ENCODE results near the gene GGT6. TPM values are rescaled to one million over a fixed set of nuclear protein-coding genes. Genes with fewer than 3 reads are reported as not detected.

Gene GGT6
- total RNA-seq, 1 experiment from 2014 or later: not detected

- DNase-seq (ENCODE audit: low spot score): no peak
- POLR2A ChIA-PET (ENCODE audit: low non-redundant PET): no interaction called here
Observed at GRCh38 chr17:4554441-4554996, 5.9 kb downstream of the GGT6 start.

GRCh38 chr17:4553669-4554068 is 6.7 kb downstream of the GGT6 start:
- Histone ChIP-seq H3K27ac (ENCODE audit: low read depth, low read length, poor library complexity, severe bottlenecking) (no peak overlapping the region), H3K36me3 (ENCODE audit: insufficient read depth, low read length, poor library complexity, severe bottlenecking) (peaks cover 53% of the 10 kb centered on the region), H3K27me3 (replicated peaks; ENCODE audit: insufficient read depth, low read depth, low read length, poor library complexity) (no peaks in the 10 kb centered on the region), H3K9me3 (ENCODE audit: low read depth, low read length, poor library complexity, severe bottlenecking) (no peaks in the 10 kb centered on the region), H3K4me3 (ENCODE audit: low read depth, low read length, poor library complexity, severe bottlenecking) (peak overlapping the region; percentile 91), H3K4me1 (ENCODE audit: insufficient read depth, low read length, poor library complexity, severe bottlenecking) (peaks cover 6% of the 10 kb centered on the region)
- DNase-seq (ENCODE audit: low spot score): no peak
- no peak for TF ChIP-seq EZH2 (IDR thresholded peaks at IDR 0.05; ENCODE audit: borderline replicate concordance, low read depth, low read length, poor library complexity, severe bottlenecking)
- TF ChIP-seq CTCF (conservative IDR thresholded peaks at IDR 0.05; ENCODE audit: low read depth, low read length): no peak
- ChIA-PET POLR2A (ENCODE audit: low non-redundant PET) (no interaction called here), CTCF (interaction anchor here (1.3 kb wide), 1 partner anchor 13 kb away, joined by 8 read pairs; no protein-coding TSS in a partner anchor)
- intact Hi-C loops (cut with micrococcal nuclease; ENCODE audit: unreplicated experiment): no loop called here
- no TSS peak for BruUV-seq (replicated peaks)

More at GRCh38 chr17:4554441-4554996, 5.9 kb downstream of the GGT6 start:
- peaks cover 46% of the 10 kb centered on the region for H3K36me3 ChIP-seq (ENCODE audit: insufficient read depth, low read length, poor library complexity, severe bottlenecking)
- CTCF ChIA-PET: interaction anchor here (1.3 kb wide), 1 partner anchor 12 kb away, joined by 8 read pairs; no protein-coding TSS in a partner anchor
- intact Hi-C loops (cut with micrococcal nuclease; ENCODE audit: unreplicated experiment): no loop called here
- BruUV-seq (replicated peaks): no TSS peak
- no peaks in the 10 kb centered on the region for H3K27me3 ChIP-seq (replicated peaks; ENCODE audit: insufficient read depth, low read depth, low read length, poor library complexity)
- peak overlapping the region; percentile 66 for H3K27ac ChIP-seq (ENCODE audit: low read depth, low read length, poor library complexity, severe bottlenecking)
- peak overlapping the region; percentile 91 for H3K4me3 ChIP-seq (ENCODE audit: low read depth, low read length, poor library complexity, severe bottlenecking)
- TF ChIP-seq CTCF (conservative IDR thresholded peaks at IDR 0.05; ENCODE audit: low read depth, low read length) (no peak), EZH2 (IDR thresholded peaks at IDR 0.05; ENCODE audit: borderline replicate concordance, low read depth, low read length, poor library complexity, severe bottlenecking) (no peak)
- no peaks in the 10 kb centered on the region for H3K9me3 ChIP-seq (ENCODE audit: low read depth, low read length, poor library complexity, severe bottlenecking)
- peaks cover 6% of the 10 kb centered on the region for H3K4me1 ChIP-seq (ENCODE audit: insufficient read depth, low read length, poor library complexity, severe bottlenecking)

GRCh38 chr17:4551796-4552525 is 8.4 kb downstream of the GGT6 start:
- H3K4me3 ChIP-seq (ENCODE audit: low read depth, low read length, poor library complexity, severe bottlenecking): no peak overlapping the region
- DNase-seq (ENCODE audit: low spot score): no peak
- H3K4me1 ChIP-seq (ENCODE audit: insufficient read depth, low read length, poor library complexity, severe bottlenecking): peaks cover 6% of the 10 kb centered on the region
- H3K36me3 ChIP-seq (ENCODE audit: insufficient read depth, low read length, poor library complexity, severe bottlenecking): peaks cover 69% of the 10 kb centered on the region
- H3K27ac ChIP-seq (ENCODE audit: low read depth, low read length, poor library complexity, severe bottlenecking): no peak overlapping the region
- no TSS peak for BruUV-seq (replicated peaks)
- H3K27me3 ChIP-seq (replicated peaks; ENCODE audit: insufficient read depth, low read depth, low read length, poor library complexity): no peaks in the 10 kb centered on the region
- TF ChIP-seq EZH2 (IDR thresholded peaks at IDR 0.05; ENCODE audit: borderline replicate concordance, low read depth, low read length, poor library complexity, severe bottlenecking) (no peak), CTCF (conservative IDR thresholded peaks at IDR 0.05; ENCODE audit: low read depth, low read length) (no peak)
- ChIA-PET POLR2A (ENCODE audit: low non-redundant PET) (no interaction called here), CTCF (no interaction called here)
- no peaks in the 10 kb centered on the region for H3K9me3 ChIP-seq (ENCODE audit: low read depth, low read length, poor library complexity, severe bottlenecking)
- intact Hi-C loops (cut with micrococcal nuclease; ENCODE audit: unreplicated experiment): no loop called here

Data from A673 (cell line).